Hepatic stellate cell (primary cell): Measurements from ENCODE around the gene STEAP4.

Experiments
- DNase-seq: peaks from one replicate; pipeline ENCODE4 v3.0.0; 2011; ENCODE audit warnings: low spot score

Gene STEAP4

GRCh38 chr7:88306590-88307048 is at the start of gene STEAP4:
Gene STEAP4 (minus strand): TSS chr7:88306894. CDS start chr7:88284269, 22,625 bp downstream.
- peak; percentile 3 for DNase-seq

GRCh38 chr7:88355011-88355410 is 48.3 kb upstream of the STEAP4 start:
- no peak for DNase-seq

GRCh38 chr7:88350118-88350517 is 43.4 kb upstream of the STEAP4 start:
- no peak for DNase-seq

GRCh38 chr7:88347517-88347916 is 40.8 kb upstream of the STEAP4 start:
- no peak for DNase-seq

GRCh38 chr7:88347090-88347489 is 40.4 kb upstream of the STEAP4 start:
- no peak for DNase-seq

GRCh38 chr7:88346357-88346756 is 39.7 kb upstream of the STEAP4 start:
- no peak for DNase-seq

- peak; percentile 6 for DNase-seq
These were observed 38.5 kb upstream of the STEAP4 start for GRCh38 chr7:88344956-88345832.

- DNase-seq: no peak
These were observed 37.6 kb upstream of the STEAP4 start for GRCh38 chr7:88344271-88344670.

GRCh38 chr7:88339195-88339922 is 32.7 kb upstream of the STEAP4 start:
- DNase-seq: no peak

- DNase-seq: no peak
These were observed 31.8 kb upstream of the STEAP4 start for GRCh38 chr7:88338503-88338902.

GRCh38 chr7:88337572-88337971 is 30.9 kb upstream of the STEAP4 start:
- peak; percentile 11 for DNase-seq

GRCh38 chr7:88331322-88331721 is 24.6 kb upstream of the STEAP4 start:
- DNase-seq: no peak

GRCh38 chr7:88329532-88330463 is 23.1 kb upstream of the STEAP4 start:
- DNase-seq: no peak

GRCh38 chr7:88328787-88329186 is 22.1 kb upstream of the STEAP4 start:
- no peak for DNase-seq

GRCh38 chr7:88324699-88325098 is 18.0 kb upstream of the STEAP4 start:
- no peak for DNase-seq

- DNase-seq: no peak
These were observed 15.5 kb upstream of the STEAP4 start for GRCh38 chr7:88322151-88322550.

- no peak for DNase-seq
These were observed 15.0 kb upstream of the STEAP4 start for GRCh38 chr7:88321694-88322093.

- DNase-seq: no peak
These were observed 11.5 kb upstream of the STEAP4 start for GRCh38 chr7:88318196-88318595.

GRCh38 chr7:88317422-88317821 is 10.7 kb upstream of the STEAP4 start:
- DNase-seq: no peak

GRCh38 chr7:88316456-88316855 is 9.8 kb upstream of the STEAP4 start:
- DNase-seq: no peak

GRCh38 chr7:88315522-88315921 is 8.8 kb upstream of the STEAP4 start:
- no peak for DNase-seq

- no peak for DNase-seq
These were observed 7.4 kb upstream of the STEAP4 start for GRCh38 chr7:88314061-88314491.
